ENCODE measurements around the gene REX1BD.
"Not testable (repeated sequence)": the region's sequence is repeated elsewhere in the genome, so short reads cannot be mapped to it uniquely, and the experiment has no call there.

Gene REX1BD

DNA sequence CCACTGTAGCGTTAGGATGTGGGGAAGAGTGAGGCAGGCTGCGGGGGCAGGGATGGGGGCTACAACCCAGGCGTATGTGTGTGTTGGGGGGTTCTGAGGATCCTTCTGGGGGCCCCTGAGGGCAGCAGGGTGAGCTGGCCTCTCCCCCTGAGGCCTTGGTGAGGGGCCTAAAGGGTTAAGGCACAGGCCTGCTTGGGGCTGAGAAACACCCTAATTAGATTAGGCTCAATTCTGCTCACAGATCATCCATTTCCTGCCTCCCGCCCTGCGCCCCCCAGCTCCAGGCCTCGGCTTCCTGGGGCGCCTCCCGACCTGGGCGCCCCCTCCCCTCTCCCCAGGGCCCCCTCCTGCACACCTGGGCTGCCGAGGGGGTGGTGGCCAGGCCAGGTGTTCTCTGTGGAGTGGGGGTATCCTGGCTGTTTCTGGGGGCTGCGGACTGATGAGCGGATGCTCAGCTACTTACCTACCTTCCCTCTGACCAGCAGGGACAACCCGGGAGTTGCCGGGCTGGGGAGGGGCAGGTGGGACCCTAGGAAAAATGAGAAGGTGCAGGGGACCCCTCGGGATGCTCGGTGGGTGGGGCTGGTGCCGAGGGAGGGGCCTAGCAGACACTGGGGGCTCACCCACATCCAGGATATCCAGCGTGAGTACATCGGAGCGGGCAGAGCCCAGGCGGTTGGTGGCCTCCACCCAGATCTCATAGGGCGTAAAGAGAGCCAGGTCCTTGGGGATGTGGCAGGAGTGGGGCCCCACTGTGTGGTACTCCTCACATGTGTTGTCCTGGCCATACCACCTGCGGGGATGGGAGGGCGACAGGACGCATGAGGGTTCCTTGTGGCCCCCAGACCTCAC is 9.4 kb downstream of the REX1BD start:
- no peaks in the 10 kb centered on the region for H3K36me3 ChIP-seq
- no peak for TF ChIP-seq CTCF (IDR thresholded peaks at IDR 0.05; ENCODE audit: low read depth, low read length)
- H3K4me1 ChIP-seq: peaks cover 22% of the 10 kb centered on the region
- H3K9me3 ChIP-seq: no peaks in the 10 kb centered on the region
- H3K4me3 ChIP-seq (ENCODE audit: low read depth, low read length): no peak overlapping the region
- H3K27me3 ChIP-seq: peaks cover 3% of the 10 kb centered on the region
- DNase-seq: no peak

DNA sequence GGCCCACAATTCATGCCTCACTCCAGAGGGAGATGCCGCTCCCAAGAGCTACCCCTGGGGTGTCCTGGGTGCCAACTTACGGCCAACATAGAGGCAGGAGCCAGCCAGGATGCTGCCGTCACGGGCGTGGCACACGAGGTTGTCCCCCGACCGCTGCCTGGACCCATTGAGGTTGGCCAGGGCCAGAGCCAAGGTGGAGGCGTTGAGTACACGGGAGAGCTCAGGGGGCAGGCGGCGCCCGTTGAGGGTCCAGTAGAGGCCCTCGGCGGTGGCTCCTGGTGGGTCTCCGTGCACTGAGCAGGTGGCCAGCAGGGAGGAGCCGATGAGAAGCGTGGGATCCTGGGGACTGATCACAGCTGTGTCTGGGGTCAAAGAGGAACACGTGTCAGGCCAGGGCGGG is 10.9 kb downstream of the REX1BD start:
- Histone ChIP-seq H3K9me3 (no peaks in the 10 kb centered on the region), H3K27me3 (peaks cover 15% of the 10 kb centered on the region), H3K36me3 (no peaks in the 10 kb centered on the region), H3K4me3 (ENCODE audit: low read depth, low read length) (no peak overlapping the region), H3K4me1 (peaks cover 22% of the 10 kb centered on the region)
- DNase-seq: no peak
- TF ChIP-seq CTCF (IDR thresholded peaks at IDR 0.05; ENCODE audit: low read depth, low read length): no peak

DNA sequence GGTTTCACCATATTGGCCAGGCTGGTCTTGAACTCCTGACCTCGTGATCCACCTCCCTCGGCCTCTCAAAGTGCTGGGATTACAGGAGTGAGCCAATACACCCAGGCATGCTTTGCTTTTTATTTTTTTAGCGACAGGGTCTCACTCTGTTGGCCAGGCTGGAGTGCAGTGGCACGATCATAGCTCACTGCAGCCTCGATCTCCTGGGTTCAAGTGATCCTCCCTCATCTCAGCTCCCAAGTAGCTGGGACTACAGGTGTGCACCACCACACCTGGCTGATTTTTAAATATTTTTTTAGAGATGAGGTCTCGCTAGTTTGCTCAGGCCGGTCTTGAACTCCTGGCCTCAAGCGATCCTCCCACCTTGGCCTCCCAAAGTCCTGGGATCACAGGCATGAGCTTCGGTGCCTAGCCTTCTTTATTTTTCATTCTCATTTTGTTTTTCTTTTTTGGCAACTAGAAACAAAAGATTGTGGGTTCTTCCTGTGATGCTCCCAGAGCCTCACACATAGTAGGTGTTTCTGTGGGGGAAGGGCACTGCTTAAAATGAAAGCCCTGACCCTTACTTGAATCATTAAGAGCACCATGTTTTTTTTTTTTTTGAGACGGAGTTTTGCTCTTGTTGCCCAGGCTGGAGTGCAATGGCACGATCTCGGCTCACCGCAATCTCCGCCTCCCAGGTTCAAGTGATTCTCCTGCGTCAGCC is 12.2 kb downstream of the REX1BD start:
- DNase-seq; H3K4me3 ChIP-seq (ENCODE audit: low read depth, low read length); H3K9me3 ChIP-seq; H3K36me3 ChIP-seq: not testable (repeated sequence)
- Histone ChIP-seq H3K27me3 (peaks cover 29% of the 10 kb centered on the region), H3K4me1 (peaks cover 17% of the 10 kb centered on the region)

- TF ChIP-seq CTCF (IDR thresholded peaks at IDR 0.05; ENCODE audit: low read depth, low read length): no peak
These were observed 13.3 kb downstream of the REX1BD start for GRCh38 chr19:18601875-18602274.

GRCh38 chr19:18603255-18603957 is 14.8 kb downstream of the REX1BD start:
- peak; percentile 48 for DNase-seq
- Histone ChIP-seq H3K4me1 (peaks cover 1% of the 10 kb centered on the region), H3K27me3 (peaks cover 51% of the 10 kb centered on the region), H3K4me3 (ENCODE audit: low read depth, low read length) (no peak overlapping the region), H3K9me3 (no peaks in the 10 kb centered on the region), H3K36me3 (no peaks in the 10 kb centered on the region)
- peak; percentile 48 for TF ChIP-seq CTCF (IDR thresholded peaks at IDR 0.05; ENCODE audit: low read depth, low read length)

More at GRCh38 chr19:18601875-18602274, 13.3 kb downstream of the REX1BD start:
- Histone ChIP-seq H3K4me1 (peaks cover 14% of the 10 kb centered on the region), H3K4me3 (ENCODE audit: low read depth, low read length) (no peak overlapping the region), H3K9me3 (no peaks in the 10 kb centered on the region), H3K27me3 (peaks cover 36% of the 10 kb centered on the region), H3K36me3 (no peaks in the 10 kb centered on the region)
- DNase-seq: no peak

DNA sequence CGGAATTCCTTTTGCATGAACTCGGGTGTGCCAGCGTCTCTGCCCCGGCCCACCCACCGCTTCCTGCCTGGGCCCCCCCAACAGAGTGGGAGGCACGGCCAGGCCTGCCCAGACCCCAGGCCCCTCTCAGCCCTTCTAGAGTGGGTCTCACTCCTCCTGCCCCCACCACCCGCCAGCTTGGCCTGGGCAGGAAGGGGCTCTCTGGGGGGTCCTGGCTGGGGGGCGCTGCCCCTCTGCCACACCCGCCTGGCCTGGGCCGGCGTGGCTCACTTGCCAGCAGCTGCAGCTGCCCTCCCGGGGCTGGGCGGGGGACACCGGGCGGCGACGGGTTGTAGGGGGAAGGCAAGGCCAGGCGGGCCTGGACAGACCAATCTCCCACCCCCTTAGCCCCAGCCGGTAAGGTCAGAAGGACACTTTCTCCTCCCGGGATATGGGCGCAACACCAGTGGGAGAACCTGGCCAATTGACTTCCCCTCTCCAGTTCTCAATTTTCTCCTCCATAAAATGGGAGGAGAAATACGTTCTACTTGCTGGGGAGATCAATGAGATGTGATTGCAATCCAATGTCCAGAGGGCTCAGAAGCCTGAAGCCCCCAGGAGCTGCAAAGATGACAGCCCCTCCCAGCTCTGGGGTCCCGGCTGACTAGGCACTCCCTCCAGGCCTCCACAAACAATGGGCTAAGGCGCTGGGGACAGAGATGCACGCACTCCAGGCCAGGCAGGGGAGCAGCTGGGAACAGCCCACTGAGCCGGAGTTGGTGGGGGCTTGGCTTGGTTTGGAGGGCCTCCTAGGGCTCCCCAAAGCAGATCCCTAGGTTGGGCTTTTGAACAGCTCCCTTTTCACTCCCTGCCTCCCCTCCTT is 15.6 kb downstream of the REX1BD start:
- Histone ChIP-seq H3K9me3 (no peaks in the 10 kb centered on the region), H3K4me1 (no peaks in the 10 kb centered on the region), H3K27me3 (peaks cover 59% of the 10 kb centered on the region), H3K4me3 (ENCODE audit: low read depth, low read length) (no peak overlapping the region), H3K36me3 (no peaks in the 10 kb centered on the region)
- TF ChIP-seq CTCF (IDR thresholded peaks at IDR 0.05; ENCODE audit: low read depth, low read length): no peak
- no peak for DNase-seq

Data from BE2C (cell line).